ENCODE measurements around the gene CALM3.
"Not testable (repeated sequence)": the region's sequence is repeated elsewhere in the genome, so short reads cannot be mapped to it uniquely, and the experiment has no call there.

GRCh38 chr19:46559675-46560074 is 41.5 kb upstream of the CALM3 start:
- not testable (repeated sequence) for TF ChIP-seq POLR2AphosphoS5, CTCF, EP300 (IDR thresholded peaks at IDR 0.05)

Measured in sigmoid colon (tissue), 4 donors.